GM12878 (cell line): ENCODE measurements around the gene ADAMTS18. TPM values are rescaled to one million over a fixed set of nuclear protein-coding genes. Genes with fewer than 3 reads are reported as not detected.

Experiments
- ATAC-seq: fragments of 200-7000 bp; cut with Tn5 transposase; 3 replicates; pipeline ENCODE4 v1.9.1; 2020; ENCODE audit warnings: mild to moderate bottlenecking, moderate library complexity
- BruUV-seq: library from RNA; stranded (reverse); fragments of 400-500 nt; replicated peaks from 2 replicates; lab custom pipeline; 2021; lab: Mats Ljungman, UMichigan
- CTCF ChIA-PET: fragments of 300-600 bp; sonication (Branson Sonifier 250); formaldehyde crosslinking; extraction: SDS; loops from one replicate; lab custom pipeline; 2021; ENCODE audit warnings: inconsistent platforms; lab: Yijun Ruan, JAX
- POLR2A ChIA-PET: fragments of 350-600 bp; formaldehyde crosslinking; extraction: SDS; loops from one replicate; lab custom pipeline; 2021; ENCODE audit warnings: inconsistent platforms; lab: Charles Lee
- RAD21 ChIA-PET: fragments of 300-600 bp; sonication (Branson Sonifier 250); formaldehyde crosslinking; loops from one replicate; lab custom pipeline; 2023; ENCODE audit warnings: antibody characterized with exemption; ENCODE audit not compliant: unreplicated experiment; lab: Charles Lee
- SMC1A ChIA-PET: fragments of 300-600 bp; sonication (Branson Sonifier 250); formaldehyde crosslinking; loops from one replicate; lab custom pipeline; 2023; ENCODE audit not compliant: unreplicated experiment, uncharacterized antibody; lab: Charles Lee
- DNase-seq: peaks from one replicate; pipeline ENCODE4 v3.0.0-alpha.2; 2011; ENCODE audit warnings: low read depth, low spot score
- FAIRE-seq: peaks from 3 replicates; lab custom pipeline; 2011; peaks lifted over from hg19 to GRCh38; lab: Jason Lieb, UNC
- H2AFZ ChIP-seq: 2 replicates; pipeline ENCODE4 v1.6.0; 2011; ENCODE audit warnings: low read depth, low read length, control low read depth; ENCODE audit not compliant: control insufficient read depth
- H3K27ac ChIP-seq: 2 replicates; pipeline ENCODE4 v1.5.1; 2011; ENCODE audit warnings: control low read depth; ENCODE audit not compliant: control insufficient read depth, insufficient read depth
- H3K27me3 ChIP-seq, 2 experiments: replicated peaks in 1 of 2; 2 replicates each; pipeline versions ENCODE4 v1.6.0 to v1.6.1; 2011; ENCODE audit warnings: low read length in 1 of 2; ENCODE audit not compliant: control insufficient read depth in 2 of 2, insufficient read depth in 2 of 2
- H3K36me3 ChIP-seq, 2 experiments: 2 replicates each; pipeline ENCODE4 v1.5.1; 2011; ENCODE audit warnings: low read length in 1 of 2; ENCODE audit not compliant: control insufficient read depth in 2 of 2, insufficient read depth in 2 of 2
- H3K4me1 ChIP-seq: 2 replicates; pipeline ENCODE4 v1.6.1; 2011; ENCODE audit warnings: mild to moderate bottlenecking, low read length, moderate library complexity, mixed read lengths; ENCODE audit not compliant: control insufficient read depth, insufficient read depth
- H3K4me2 ChIP-seq: 2 replicates; pipeline ENCODE4 v1.6.0; 2011; ENCODE audit warnings: control low read depth; ENCODE audit not compliant: control insufficient read depth, insufficient read depth
- H3K4me3 ChIP-seq: fragments of 200-600 bp; sonication (generic); 2 replicates; pipeline ENCODE4 v1.5.1; 2016
- H3K79me2 ChIP-seq: 2 replicates; pipeline ENCODE4 v1.6.0; 2011; ENCODE audit warnings: low read length; ENCODE audit not compliant: control insufficient read depth, insufficient read depth
- H3K9ac ChIP-seq: 2 replicates; pipeline ENCODE4 v1.8.0; 2011; ENCODE audit warnings: low read length, control low read depth, mixed read lengths; ENCODE audit not compliant: control insufficient read depth, insufficient read depth
- H3K9me3 ChIP-seq: replicated peaks from 3 replicates; pipeline ENCODE4 v1.5.1; 2011; ENCODE audit warnings: mild to moderate bottlenecking, low read length; ENCODE audit not compliant: control insufficient read depth, insufficient read depth
- H4K20me1 ChIP-seq: 2 replicates; pipeline ENCODE4 v1.6.0; 2011; ENCODE audit not compliant: control insufficient read depth, insufficient read depth
- ASH2L ChIP-seq: fragments of 300-600, 200-600 bp; sonication (generic); IDR thresholded peaks from 2 replicates; pipeline ENCODE4 v1.6.1; 2017; ENCODE audit warnings: low read depth, mild to moderate bottlenecking, borderline replicate concordance
- CHD1 ChIP-seq: IDR thresholded peaks from 2 replicates; pipeline ENCODE4 v1.6.1; 2012; ENCODE audit warnings: low read depth, low read length, improper control_type of control experiment
- FOXK2 ChIP-seq: fragments of 450-650 bp; IDR thresholded peaks from 2 replicates; pipeline ENCODE4 v1.6.1; 2017; ENCODE audit warnings: mild to moderate bottlenecking, moderate library complexity
- IKZF2 ChIP-seq, 2 experiments: fragments of 450-650 bp; IDR thresholded peaks; 2 replicates each; pipeline ENCODE4 v1.6.1; 2017; ENCODE audit warnings: mild to moderate bottlenecking in 2 of 2, moderate library complexity in 2 of 2
- KAT2A ChIP-seq: conservative IDR thresholded peaks from 2 replicates; pipeline ENCODE4 v1.6.1; 2011; ENCODE audit warnings: low read depth, low read length; ENCODE audit not compliant: control insufficient read depth
- MTA2 ChIP-seq: fragments of 450-650 bp; IDR thresholded peaks from 2 replicates; pipeline ENCODE4 v1.6.1; 2016; ENCODE audit warnings: low read depth, mild to moderate bottlenecking, moderate library complexity
- SMAD5 ChIP-seq: IDR thresholded peaks from 2 replicates; pipeline ENCODE4 v1.6.1; 2016; ENCODE audit warnings: antibody characterized with exemption, low read depth
- SPI1 ChIP-seq: IDR thresholded peaks from 2 replicates; pipeline ENCODE4 v1.6.1; 2011; ENCODE audit warnings: low read depth, mild to moderate bottlenecking, low read length, moderate library complexity, borderline replicate concordance; ENCODE audit not compliant: insufficient read depth
- YBX1 ChIP-seq: fragments of 450-650 bp; IDR thresholded peaks from 2 replicates; pipeline ENCODE4 v1.6.1; 2016; ENCODE audit warnings: antibody characterized with exemption
- ZNF217 ChIP-seq: fragments of 450-650 bp; IDR thresholded peaks from 2 replicates; pipeline ENCODE4 v1.6.1; 2017; ENCODE audit warnings: antibody characterized with exemption, mild to moderate bottlenecking
- WGBS: methylation state at CpG from one replicate; pipeline ENCODE4 v1.1.6; 2016; ENCODE audit warnings: low lambda C conversion rate; ENCODE audit not compliant: insufficient replicate concordance, insufficient coverage; ENCODE audit errors: missing lambda C conversion rate; 5-methylcytosine and 5-hydroxymethylcytosine counted together
- in situ Hi-C: fragments of 300-500 bp; cut with MboI; formaldehyde crosslinking; loops from 9 replicates; pipeline ENCODE4 v1.14.3; 2018; ENCODE audit warnings: mixed read lengths
- intact Hi-C: fragments of 100-400 bp; cut with micrococcal nuclease; formaldehyde crosslinking; loops from one replicate; pipeline ENCODE4 v1.14.2; 2022; ENCODE audit not compliant: unreplicated experiment
- polyA plus RNA-seq, 11 experiments: library from polyadenylated mRNA; depleted of rRNA in 4 of 11; unstranded in 6 of 11; stranded (reverse) in 5 of 11; fragments of >200 nt; fragmentation: Nextera tagmentation in 4 of 11; fragmentation: Illumina TruSeq in 1 of 11; extraction: Ambion mirVana in 4 of 11; extraction: Trizol in 1 of 11; gene quantifications; 1 replicate in 1 of 11; 2 replicates in 10 of 11; pipeline versions ENCODE4 v1.2.1 to v1.2.3, GENCODE V29; 2011 to 2016; ENCODE audit warnings: inconsistent platforms in 2 of 11, missing spikeins in 2 of 11, low read depth in 1 of 11
- total RNA-seq, 4 experiments: library from RNA; depleted of rRNA in 3 of 4; stranded (reverse); fragments of >200 nt in 3 of 4; fragmentation: Illumina TruSeq in 1 of 4; extraction: Trizol in 1 of 4; gene quantifications; 2 replicates each; pipeline versions ENCODE4 v1.2.1 to v1.2.3, GENCODE V29; 2013 to 2021
- TF ChIP-seq, protein P1 (sequence below): fragments of 450-650 bp; IDR thresholded peaks from 2 replicates; pipeline ENCODE4 v1.6.1; 2018; ENCODE audit warnings: borderline replicate concordance, mild to moderate bottlenecking; ENCODE audit not compliant: partially characterized antibody
- TF ChIP-seq, protein P2 (sequence below): fragments of 450-650 bp; IDR thresholded peaks from 2 replicates; pipeline ENCODE4 v1.6.1; 2018; ENCODE audit warnings: mild to moderate bottlenecking, low read depth, moderate library complexity; ENCODE audit not compliant: partially characterized antibody
- TF ChIP-seq, protein P3 (sequence below): fragments of 450-650 bp; IDR thresholded peaks from 2 replicates; pipeline ENCODE4 v1.6.1; 2016; ENCODE audit warnings: mild to moderate bottlenecking, moderate library complexity, borderline replicate concordance

The ADAMTS18 gene
- total and polyA plus RNA-seq, 10 of the 15 experiments (the other 5 are each of a cell fraction or from before 2014, with no cell fraction given), result not detected

DNA sequence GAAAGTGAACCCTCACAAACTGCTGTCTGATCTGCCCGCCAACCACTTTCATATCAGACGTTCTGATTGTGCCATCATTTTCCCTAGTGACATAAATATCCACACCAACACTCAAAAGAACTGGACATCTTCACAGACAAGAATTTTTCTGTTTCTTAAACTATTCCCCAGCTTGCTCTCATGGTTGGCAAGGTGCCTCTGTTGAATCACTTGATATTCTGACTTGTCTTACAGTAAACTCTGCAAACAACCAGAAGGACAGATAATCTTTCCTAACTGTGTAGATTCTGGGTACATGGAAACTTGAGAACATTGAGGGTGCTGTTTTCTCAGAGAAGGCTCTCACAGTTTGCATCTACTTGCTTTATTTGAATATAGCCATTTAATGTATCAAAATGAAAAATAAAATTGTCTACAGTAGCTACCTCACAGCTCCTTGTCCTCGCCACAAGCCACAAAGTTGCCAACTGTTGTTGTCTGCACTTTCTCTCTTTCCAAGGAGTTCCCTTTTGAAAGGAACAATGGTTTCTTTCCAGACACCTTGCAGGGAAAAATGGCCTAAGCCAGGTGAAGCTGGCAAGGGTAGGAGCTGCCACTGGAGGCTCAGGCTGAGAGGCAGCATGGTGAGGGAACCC, 46.0 kb upstream of the ADAMTS18 start (continued):
- no peak for TF ChIP-seq FOXK2

DNA sequence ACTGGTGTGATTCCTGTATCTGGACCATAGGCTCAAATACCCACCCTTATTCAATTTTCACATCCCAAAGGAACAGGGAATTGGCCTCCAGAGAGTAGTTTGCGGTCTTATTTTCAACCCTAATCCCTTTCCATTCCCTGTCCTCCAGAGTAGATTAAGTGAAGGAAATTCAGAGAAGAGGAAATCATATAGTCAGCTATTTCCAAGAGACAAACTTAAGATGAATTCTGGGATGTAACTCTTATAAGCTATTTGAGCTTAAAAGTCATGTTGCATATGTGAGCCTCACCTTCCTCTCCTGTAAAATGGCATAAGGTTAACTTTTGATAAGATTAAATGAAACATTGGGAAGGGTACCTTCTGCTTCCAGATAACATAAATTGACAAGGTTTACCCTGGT, 37.4 kb upstream of the ADAMTS18 start:
- no peak for ATAC-seq
- H3K27ac ChIP-seq, result no peak overlapping the region
- H3K4me3 ChIP-seq, result no peak overlapping the region
- TF ChIP-seq ZNF217 (no peak), SPI1 (no peak), YBX1 (no peak), SMAD5 (no peak), CHD1 (no peak), IKZF2 (IDR thresholded peaks at IDR 0.05) (no peak), KAT2A (no peak), ASH2L (no peak), MTA2 (no peak)
- TF ChIP-seq, protein P1, sequence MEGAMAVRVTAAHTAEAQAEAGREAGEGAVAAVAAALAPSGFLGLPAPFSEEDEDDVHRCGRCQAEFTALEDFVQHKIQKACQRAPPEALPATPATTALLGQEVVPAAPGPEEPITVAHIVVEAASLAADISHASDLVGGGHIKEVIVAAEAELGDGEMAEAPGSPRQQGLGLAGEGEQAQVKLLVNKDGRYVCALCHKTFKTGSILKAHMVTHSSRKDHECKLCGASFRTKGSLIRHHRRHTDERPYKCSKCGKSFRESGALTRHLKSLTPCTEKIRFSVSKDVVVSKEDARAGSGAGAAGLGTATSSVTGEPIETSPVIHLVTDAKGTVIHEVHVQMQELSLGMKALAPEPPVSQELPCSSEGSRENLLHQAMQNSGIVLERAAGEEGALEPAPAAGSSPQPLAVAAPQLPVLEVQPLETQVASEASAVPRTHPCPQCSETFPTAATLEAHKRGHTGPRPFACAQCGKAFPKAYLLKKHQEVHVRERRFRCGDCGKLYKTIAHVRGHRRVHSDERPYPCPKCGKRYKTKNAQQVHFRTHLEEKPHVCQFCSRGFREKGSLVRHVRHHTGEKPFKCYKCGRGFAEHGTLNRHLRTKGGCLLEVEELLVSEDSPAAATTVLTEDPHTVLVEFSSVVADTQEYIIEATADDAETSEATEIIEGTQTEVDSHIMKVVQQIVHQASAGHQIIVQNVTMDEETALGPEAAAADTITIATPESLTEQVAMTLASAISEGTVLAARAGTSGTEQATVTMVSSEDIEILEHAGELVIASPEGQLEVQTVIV, result no peak
- TF ChIP-seq, protein P2, sequence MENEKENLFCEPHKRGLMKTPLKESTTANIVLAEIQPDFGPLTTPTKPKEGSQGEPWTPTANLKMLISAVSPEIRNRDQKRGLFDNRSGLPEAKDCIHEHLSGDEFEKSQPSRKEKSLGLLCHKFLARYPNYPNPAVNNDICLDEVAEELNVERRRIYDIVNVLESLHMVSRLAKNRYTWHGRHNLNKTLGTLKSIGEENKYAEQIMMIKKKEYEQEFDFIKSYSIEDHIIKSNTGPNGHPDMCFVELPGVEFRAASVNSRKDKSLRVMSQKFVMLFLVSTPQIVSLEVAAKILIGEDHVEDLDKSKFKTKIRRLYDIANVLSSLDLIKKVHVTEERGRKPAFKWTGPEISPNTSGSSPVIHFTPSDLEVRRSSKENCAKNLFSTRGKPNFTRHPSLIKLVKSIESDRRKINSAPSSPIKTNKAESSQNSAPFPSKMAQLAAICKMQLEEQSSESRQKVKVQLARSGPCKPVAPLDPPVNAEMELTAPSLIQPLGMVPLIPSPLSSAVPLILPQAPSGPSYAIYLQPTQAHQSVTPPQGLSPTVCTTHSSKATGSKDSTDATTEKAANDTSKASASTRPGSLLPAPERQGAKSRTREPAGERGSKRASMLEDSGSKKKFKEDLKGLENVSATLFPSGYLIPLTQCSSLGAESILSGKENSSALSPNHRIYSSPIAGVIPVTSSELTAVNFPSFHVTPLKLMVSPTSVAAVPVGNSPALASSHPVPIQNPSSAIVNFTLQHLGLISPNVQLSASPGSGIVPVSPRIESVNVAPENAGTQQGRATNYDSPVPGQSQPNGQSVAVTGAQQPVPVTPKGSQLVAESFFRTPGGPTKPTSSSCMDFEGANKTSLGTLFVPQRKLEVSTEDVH, result no peak
- TF ChIP-seq, protein P3, sequence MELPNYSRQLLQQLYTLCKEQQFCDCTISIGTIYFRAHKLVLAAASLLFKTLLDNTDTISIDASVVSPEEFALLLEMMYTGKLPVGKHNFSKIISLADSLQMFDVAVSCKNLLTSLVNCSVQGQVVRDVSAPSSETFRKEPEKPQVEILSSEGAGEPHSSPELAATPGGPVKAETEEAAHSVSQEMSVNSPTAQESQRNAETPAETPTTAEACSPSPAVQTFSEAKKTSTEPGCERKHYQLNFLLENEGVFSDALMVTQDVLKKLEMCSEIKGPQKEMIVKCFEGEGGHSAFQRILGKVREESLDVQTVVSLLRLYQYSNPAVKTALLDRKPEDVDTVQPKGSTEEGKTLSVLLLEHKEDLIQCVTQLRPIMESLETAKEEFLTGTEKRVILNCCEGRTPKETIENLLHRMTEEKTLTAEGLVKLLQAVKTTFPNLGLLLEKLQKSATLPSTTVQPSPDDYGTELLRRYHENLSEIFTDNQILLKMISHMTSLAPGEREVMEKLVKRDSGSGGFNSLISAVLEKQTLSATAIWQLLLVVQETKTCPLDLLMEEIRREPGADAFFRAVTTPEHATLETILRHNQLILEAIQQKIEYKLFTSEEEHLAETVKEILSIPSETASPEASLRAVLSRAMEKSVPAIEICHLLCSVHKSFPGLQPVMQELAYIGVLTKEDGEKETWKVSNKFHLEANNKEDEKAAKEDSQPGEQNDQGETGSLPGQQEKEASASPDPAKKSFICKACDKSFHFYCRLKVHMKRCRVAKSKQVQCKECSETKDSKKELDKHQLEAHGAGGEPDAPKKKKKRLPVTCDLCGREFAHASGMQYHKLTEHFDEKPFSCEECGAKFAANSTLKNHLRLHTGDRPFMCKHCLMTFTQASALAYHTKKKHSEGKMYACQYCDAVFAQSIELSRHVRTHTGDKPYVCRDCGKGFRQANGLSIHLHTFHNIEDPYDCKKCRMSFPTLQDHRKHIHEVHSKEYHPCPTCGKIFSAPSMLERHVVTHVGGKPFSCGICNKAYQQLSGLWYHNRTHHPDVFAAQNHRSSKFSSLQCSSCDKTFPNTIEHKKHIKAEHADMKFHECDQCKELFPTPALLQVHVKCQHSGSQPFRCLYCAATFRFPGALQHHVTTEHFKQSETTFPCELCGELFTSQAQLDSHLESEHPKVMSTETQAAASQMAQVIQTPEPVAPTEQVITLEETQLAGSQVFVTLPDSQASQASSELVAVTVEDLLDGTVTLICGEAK, result no peak
- TF ChIP-seq, all 136 proteins: peak for 0
- intact Hi-C loops, result no loop called here
- H3K4me2 ChIP-seq, result no peak overlapping the region
- no TSS peak for BruUV-seq
- H3K36me3 ChIP-seq, result no peaks in the 10 kb centered on the region
- whole genome bisulfite sequencing, result 0% methylated on average over 1 of the region's 1 CpG
- SMC1A ChIA-PET, result no interaction called here
- POLR2A ChIA-PET, result no interaction called here
- no peaks in the 10 kb centered on the region for H3K79me2 ChIP-seq
- no peaks in the 10 kb centered on the region for H3K27me3 ChIP-seq
- in situ Hi-C loops, result no loop called here
- RAD21 ChIA-PET, result no interaction called here
- H2AFZ ChIP-seq, result no peak overlapping the region
- CTCF ChIA-PET, result interaction anchor here (1.1 kb wide), 1 partner anchor 10 kb away, joined by 3 read pairs; no protein-coding TSS in a partner anchor
- no peaks in the 10 kb centered on the region for H4K20me1 ChIP-seq
- no peaks in the 10 kb centered on the region for H3K4me1 ChIP-seq
- H3K9me3 ChIP-seq, result no peaks in the 10 kb centered on the region
- no peak for FAIRE-seq
- no peak for DNase-seq
- no peak overlapping the region for H3K9ac ChIP-seq
